G401.6 (cell line): ENCODE results near the gene ZBED2.
"Not testable (repeated sequence)": the region's sequence is repeated elsewhere in the genome, so short reads cannot be mapped to it uniquely, and the experiment has no call there.

Source experiments
- FAIRE-seq: peaks from 2 replicates; lab custom pipeline; 2012; peaks lifted over from hg19 to GRCh38; lab: Jason Lieb, UNC

Gene ZBED2

DNA sequence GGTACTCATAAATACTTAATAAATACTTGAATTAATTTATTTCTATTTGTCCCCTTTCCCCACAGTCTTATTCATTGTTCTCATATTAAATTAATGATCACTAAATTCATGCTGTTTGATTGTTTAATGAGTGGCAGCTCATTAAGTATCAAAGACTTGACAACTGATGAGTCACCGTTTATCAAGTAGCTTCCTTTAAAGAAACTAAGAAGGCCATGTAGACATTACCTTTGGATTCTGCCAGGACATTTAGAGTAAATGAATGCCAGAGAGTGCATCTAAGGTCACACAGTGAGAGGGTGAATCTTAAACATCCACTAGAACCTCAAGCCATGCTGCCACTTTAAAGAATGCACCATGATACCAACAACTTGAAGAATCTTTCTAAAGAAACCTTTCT lies 23.9 kb downstream of the ZBED2 start:
- FAIRE-seq, result no peak

DNA sequence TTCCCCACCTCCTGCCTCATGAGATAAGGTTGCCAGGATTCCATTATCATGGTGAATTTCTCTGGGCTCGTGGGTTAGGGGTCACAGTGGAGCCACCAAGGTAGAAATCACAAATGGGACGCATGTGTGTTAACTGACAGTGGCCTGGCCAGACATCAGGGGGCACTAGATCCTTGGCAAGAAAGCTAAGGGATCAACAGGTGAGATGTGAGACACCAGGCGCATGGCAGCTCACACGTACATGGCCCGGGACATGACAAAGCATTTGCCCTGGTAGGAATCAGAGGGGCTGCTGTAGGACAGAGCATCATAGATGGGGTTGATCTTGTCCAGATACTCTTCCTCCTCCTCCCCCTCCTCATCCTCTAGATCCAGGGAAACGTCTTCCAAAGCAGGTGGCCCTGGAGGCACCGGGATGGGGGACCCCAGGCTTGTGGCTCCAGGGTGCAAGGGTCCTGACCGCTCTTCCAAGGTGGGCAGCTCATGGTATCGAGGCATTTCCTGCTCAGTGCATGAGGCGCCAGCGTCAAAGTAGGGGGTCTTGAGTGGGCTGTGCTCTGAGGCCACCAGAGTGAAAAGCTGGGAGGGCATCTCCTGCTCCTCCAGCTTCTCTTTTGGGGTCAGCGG lies 24.6 kb downstream of the ZBED2 start:
- FAIRE-seq, result no peak

DNA sequence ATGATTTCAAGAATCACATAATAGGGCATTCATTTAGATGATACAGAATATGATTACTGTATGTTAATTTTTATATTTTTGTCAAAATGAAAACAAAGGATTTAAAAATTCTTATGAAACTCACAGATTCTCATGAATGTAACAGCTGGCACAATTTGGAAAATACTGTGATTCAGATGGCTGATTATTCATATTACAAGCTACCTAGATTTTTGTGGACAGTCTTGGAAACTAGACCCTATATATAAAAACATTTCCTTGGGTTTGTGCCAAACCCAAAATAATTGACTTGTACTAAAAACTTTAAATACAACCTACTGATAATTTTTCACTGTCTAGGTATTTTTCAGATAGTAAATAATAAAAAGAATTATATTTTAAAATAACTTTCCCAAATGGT lies 26.2 kb downstream of the ZBED2 start:
- no peak for FAIRE-seq

DNA sequence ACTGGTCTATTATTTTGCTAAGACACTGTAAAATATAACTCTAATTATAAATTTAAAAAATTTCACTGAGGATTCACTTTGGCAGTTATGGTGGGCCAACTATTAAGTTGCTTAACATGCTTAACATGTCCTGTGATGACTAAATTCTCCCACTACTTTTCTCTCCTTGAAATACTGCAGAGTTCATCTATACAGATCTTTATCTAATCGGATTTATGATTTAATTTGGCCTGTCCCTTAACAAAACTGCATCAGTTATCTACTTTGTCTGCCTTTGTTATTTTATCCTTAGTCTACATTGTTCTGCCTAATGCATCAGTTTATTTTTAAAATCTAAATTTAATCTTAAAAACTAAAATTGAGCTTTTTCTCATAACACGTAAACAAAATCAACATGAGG lies 26.8 kb downstream of the ZBED2 start:
- FAIRE-seq, result no peak

DNA sequence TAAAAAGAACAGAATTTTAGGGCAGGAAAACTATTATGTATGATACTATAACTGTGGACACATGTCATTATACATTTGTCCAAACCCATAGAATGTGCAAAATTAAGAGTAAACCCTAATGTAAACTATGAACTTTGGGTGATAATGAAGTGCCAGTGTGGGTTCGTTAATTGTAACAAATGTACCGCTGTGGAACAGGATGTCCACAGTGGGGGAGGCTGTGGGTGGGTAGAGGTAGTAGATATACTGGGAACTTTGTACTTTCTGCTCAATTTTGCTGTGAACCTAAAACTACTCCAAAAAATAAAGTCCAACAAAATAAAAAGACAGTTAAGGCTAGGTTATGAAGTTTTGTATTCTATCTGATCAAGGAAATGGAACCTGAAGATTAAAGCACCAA lies 28.3 kb downstream of the ZBED2 start:
- no peak for FAIRE-seq

DNA sequence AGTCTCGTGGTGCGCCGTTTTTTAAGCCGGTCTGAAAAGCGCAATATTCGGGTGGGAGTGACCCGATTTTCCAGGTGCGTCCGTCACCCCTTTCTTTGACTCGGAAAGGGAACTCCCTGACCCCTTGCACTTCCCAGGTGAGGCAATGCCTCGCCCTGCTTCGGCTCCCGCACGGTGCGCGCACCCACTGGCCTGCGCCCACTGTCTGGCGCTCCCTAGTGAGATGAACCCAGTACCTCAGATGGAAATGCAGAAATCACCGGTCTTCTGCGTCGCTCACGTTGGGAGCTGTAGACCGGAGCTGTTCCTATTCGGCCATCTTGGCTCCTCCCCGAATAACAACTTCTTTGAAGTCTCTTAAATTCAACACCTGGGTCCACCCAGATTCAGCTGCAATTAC lies 33.2 kb downstream of the ZBED2 start:
- not testable (repeated sequence) for FAIRE-seq

GRCh38 chr3:111548756-111549155 lies 46.4 kb downstream of the ZBED2 start:
- no peak for FAIRE-seq

GRCh38 chr3:111548092-111548491 lies 47.1 kb downstream of the ZBED2 start:
- FAIRE-seq, result no peak

DNA sequence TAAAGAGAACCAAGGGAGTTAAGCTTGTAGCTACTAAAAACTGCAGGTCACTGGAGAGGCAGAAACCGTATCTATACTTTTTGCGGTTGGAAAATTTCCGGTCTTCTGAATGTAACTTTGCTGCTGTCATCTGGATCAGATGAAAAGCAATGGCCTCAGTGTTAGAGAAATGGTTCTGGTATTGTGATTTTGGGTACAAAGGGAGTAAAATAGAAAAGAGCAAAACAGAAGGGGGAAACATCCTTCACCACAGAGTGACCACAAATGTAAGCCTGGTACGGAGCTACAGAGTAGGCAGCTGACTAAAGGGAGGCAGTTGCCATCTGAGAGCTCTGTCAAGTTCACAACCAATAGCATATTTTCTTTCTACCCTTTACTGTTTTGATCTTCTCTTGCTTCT lies 47.5 kb downstream of the ZBED2 start:
- no peak for FAIRE-seq

DNA sequence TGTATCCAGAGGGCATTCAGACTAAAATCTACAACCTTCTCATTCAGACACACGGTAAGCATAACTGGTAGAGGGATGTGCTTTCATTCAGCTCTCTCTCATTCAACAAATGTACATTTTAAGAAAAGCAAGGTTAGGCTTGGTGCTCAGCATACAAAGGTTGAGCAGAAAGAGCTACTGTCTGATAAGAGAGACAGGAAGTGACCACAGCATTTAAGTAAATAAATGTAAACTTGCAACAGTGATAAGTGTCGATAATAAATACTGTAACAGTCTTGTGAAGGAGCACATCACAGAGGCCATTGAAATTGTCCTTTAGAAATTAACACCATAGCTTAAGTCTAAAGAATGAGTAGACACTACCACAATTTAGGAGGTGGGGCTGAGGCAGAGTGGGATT lies 49.8 kb downstream of the ZBED2 start:
- FAIRE-seq, result no peak
